SU-DHL-6 (cell line): Measurements from ENCODE around the gene FAIM2.

Experiments
- EZH2phosphoT487 ChIP-seq: fragments of 200-600 bp; sonication (generic), shearing (Covaris generic); conservative IDR thresholded peaks from 2 replicates; pipeline ENCODE4 v1.6.1; 2018; ENCODE audit warnings: mild to moderate bottlenecking, antibody characterized with exemption, low read length, moderate library complexity, mixed read lengths
- TF ChIP-seq, protein P1 (sequence below): fragments of 200-600 bp; sonication (generic); IDR thresholded peaks from one replicate; pipeline ENCODE4 v1.5.1; 2017; ENCODE audit warnings: antibody characterized with exemption, mild to moderate bottlenecking, low read length, moderate library complexity; ENCODE audit not compliant: insufficient read depth, poor library complexity, severe bottlenecking

DNA sequence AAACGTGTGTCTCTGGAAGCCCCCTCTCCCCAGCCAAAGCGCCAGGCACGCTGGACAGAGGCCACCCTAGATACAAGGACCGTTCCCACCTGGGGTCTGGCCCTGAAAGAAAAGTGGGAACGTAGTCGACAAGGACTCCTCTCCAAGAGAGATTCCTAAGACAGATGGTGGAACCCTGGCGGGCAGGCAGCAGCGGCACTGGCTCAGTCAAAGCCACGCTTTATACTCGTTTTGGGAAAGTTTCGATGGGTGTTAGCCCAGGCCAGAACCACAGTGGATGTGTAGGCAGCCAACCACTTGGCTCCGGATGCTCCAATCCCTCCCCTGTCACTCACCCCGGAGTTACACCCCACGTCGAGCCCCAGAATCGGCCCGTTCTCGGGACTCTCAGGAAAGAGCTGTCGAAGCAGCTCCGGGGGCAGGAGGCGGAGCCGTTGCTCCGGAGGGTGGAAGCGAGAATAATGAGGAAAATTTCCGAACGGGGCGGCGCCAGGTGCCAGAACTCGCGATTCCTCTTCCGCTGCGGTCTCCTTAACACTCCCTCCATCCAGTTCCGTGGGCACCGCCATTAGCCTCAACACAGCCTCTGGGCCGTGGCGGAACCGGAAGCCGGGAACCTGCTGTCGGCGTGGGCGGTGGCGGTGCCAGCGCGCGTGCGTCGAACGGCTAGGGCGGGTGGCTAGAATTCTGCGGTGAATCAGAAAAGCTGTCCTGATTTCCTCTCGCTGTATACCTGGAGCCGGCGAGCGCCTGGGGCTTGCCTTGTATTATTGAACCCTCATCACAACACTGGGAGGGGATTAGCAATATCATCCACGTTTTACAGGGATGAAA, 61.0 kb downstream of the FAIM2 start, which contains the start of gene BCDIN3D:
- TF ChIP-seq, protein P1, sequence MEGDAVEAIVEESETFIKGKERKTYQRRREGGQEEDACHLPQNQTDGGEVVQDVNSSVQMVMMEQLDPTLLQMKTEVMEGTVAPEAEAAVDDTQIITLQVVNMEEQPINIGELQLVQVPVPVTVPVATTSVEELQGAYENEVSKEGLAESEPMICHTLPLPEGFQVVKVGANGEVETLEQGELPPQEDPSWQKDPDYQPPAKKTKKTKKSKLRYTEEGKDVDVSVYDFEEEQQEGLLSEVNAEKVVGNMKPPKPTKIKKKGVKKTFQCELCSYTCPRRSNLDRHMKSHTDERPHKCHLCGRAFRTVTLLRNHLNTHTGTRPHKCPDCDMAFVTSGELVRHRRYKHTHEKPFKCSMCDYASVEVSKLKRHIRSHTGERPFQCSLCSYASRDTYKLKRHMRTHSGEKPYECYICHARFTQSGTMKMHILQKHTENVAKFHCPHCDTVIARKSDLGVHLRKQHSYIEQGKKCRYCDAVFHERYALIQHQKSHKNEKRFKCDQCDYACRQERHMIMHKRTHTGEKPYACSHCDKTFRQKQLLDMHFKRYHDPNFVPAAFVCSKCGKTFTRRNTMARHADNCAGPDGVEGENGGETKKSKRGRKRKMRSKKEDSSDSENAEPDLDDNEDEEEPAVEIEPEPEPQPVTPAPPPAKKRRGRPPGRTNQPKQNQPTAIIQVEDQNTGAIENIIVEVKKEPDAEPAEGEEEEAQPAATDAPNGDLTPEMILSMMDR = no peak
- TF ChIP-seq EZH2phosphoT487 = no peak
